ENCODE data around the gene FAM53B.

FAM53B gene

DNA sequence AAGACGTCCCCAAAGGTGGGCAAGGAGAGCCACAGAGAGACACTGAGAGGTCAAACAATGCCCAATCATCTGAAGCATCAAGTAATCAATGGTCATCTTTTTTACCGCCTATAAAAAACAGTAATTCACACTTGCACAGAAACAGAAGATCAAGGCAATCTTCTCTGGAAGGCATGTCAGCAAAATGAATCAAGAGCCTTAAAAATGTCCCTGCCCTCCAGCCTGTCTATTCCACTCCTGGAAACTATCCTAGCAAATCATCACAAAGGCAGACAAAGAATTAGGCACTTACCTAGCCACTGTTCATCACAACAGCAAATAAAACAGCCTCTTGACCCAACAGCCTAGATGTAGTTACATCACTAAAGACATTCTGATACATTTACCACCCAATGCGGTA lies 48.9 kb downstream of the FAM53B start:
- Mint-ChIP-seq H3K9me3 (no peaks in the 10 kb centered on the region), H3K4me3 (peak overlapping the region in 1 of 2 donors; percentile 9), H3K4me1 (peaks cover 65 to 96% of the 10 kb centered on the region in 2 donors), H3K27ac (peak overlapping the region; percentile 87), H3K36me3 (peaks cover 26 to 32% of the 10 kb centered on the region in 2 donors), H3K27me3 (no peaks in the 10 kb centered on the region)
- DNase-seq: no peak
- no peak for ATAC-seq (replicated peaks)

DNA sequence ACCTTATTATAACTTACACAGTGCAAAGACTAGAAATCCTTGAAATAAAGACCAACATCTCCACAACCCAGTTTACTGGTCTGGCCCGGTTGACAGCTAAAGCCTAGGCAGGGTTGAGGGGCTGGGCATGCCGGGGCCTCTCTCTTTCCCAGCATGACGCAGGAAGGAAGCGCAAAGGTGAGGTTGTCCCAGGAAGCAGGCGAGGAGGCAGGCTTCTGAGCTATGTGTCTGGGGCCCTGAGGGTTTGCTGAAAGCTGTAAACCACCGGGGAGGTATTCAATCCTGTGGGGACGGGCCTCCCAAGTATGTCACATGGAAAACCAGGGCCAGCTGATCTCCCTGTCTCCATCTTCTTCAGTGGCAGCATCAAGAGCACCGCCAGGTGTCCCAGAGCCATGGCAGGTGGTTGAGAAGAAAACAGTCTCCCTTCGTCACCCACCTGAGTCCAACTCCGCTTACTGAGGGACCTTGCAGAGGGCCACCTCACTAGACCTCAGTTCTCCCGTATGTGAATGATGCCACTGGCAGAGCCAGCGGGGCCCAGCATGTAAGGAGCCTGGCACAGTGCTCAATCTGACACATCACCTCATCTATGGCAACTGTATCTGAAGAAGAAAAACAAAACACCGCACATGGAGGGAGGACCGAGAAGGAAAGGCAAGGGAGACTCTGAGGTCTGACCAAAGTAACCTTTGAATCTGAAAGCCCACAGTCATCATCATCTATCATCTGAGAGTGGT lies 49.5 kb downstream of the FAM53B start:
- peak overlapping the region; percentile 87 for H3K27ac Mint-ChIP-seq
- H3K36me3 Mint-ChIP-seq: peaks cover 20 to 26% of the 10 kb centered on the region in 2 donors
- ATAC-seq (replicated peaks) (no peak), DNase-seq (no peak)
- no peaks in the 10 kb centered on the region for H3K9me3 Mint-ChIP-seq
- H3K27me3 Mint-ChIP-seq: no peaks in the 10 kb centered on the region
- peak overlapping the region; percentile 9 to 26 for H3K4me3 Mint-ChIP-seq
- H3K4me1 Mint-ChIP-seq: peaks cover 65 to 96% of the 10 kb centered on the region in 2 donors

DNA sequence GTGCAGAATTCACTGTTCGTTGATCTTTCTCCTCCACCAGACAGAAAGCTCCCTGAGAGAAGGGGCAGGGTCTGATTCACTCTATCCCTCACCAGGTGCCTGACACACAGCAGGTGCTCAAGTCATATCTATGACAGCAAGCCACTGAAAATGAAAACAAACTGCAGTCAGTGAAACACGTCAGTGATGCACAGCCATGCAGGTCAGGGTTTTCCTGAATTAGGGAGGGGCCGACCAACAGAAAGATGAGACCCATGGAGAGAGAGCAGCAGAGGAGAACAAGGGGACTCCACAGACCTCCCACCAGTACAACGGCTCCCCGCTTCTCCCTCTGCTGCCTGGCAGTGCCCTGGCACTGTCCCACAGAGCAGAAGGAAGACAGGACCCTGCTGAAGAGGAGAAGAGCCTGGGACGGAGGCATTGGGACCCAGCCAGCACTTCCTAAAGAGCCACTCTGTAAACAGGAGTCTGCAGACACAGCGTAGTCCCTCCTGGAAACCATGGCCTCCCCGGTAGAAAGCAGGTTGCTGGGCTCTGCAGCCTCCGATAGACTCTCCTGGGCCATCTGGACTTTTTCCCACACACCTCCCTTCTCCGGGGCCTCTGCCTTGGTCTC lies 50.3 kb downstream of the FAM53B start:
- Mint-ChIP-seq H3K9me3 (no peaks in the 10 kb centered on the region), H3K4me3 (peak overlapping the region; percentile 51 to 57), H3K27ac (peak overlapping the region; percentile 85), H3K4me1 (peaks cover 66 to 96% of the 10 kb centered on the region in 2 donors), H3K27me3 (no peaks in the 10 kb centered on the region), H3K36me3 (peaks cover 22 to 27% of the 10 kb centered on the region in 2 donors)
- DNase-seq (peak; percentile 63), ATAC-seq (replicated peaks) (peak; percentile 58 to 70)

DNA sequence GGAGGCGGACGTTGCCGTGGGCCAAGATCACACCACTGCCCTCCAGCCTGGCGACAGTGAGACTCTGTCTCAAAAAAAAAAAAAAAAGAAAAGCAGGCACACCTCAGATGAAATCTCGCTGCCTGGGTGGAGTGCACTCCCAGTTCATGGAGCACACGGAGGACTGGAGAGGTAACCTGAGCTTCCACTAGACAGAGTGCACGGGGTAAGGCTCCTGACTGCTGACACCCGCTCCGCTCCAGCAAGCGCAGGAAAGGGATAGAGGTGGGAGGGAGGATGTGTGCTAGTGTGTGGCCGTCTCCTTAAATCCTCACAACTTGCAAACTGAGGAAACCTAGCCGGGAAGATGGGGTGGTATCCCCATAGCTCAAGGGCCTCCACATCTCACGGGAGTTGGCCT lies 50.8 kb downstream of the FAM53B start:
- Mint-ChIP-seq H3K36me3 (peaks cover 22 to 27% of the 10 kb centered on the region in 2 donors), H3K9me3 (no peaks in the 10 kb centered on the region), H3K27ac (peak overlapping the region; percentile 85), H3K4me3 (peak overlapping the region; percentile 51 to 57), H3K4me1 (peaks cover 63 to 96% of the 10 kb centered on the region in 2 donors), H3K27me3 (no peaks in the 10 kb centered on the region)
- ATAC-seq (replicated peaks): no peak
- DNase-seq: no peak

DNA sequence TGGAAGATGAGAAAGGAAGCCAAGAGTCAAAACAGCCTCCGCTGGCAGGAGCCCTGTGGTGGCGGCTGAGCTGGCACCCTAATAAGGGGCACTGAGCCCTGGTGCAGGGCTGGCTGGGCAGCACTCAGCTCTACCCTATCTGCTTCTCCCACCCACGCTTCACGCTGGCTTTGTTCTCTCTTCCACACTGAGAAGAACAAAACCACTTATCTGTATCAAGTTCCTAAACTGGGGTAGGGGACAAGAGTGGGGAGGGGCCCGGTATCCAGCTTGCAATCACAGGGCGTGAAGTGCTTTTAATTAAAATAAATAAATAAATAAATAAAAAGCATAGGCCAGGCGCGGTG lies 52.1 kb downstream of the FAM53B start:
- DNase-seq (no peak), ATAC-seq (replicated peaks) (no peak)
- Mint-ChIP-seq H3K36me3 (peaks cover 25 to 28% of the 10 kb centered on the region in 2 donors), H3K27ac (peak overlapping the region; percentile 83), H3K27me3 (no peaks in the 10 kb centered on the region), H3K4me3 (no peak overlapping the region), H3K9me3 (no peaks in the 10 kb centered on the region), H3K4me1 (peaks cover 60 to 96% of the 10 kb centered on the region in 2 donors)

DNA sequence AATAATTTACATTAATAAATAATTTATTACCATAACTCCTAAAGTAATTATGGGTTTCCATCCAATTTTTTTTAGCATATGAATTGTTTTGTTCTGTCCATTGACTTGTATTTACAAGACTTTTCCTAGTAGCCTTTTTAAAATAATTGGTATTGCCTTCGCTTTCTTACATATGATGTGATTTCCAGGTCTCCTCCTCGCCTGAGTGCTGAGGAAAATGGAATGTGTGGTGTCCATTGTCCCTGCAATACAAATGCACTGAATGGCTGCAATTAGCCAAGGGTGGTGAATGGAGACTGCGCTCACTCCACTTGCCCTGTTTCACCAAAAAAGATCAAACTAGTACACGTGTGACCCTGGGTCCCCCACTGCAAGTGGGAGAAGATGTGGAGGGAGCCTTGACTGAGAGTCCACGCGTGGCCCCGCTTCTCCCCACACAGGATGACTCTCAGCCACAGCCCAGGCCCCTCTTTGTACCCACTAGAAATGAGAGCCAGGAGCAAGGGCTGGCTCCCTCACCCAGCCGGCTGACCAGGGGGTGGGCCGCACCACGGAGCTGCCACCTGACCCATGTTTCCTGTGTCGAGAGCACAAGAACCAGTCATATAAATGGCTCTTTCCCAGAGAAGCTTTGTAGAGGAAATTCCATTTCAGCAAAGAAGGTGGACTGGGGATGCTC lies 52.6 kb downstream of the FAM53B start:
- Mint-ChIP-seq H3K27me3 (no peaks in the 10 kb centered on the region), H3K4me1 (peaks cover 61 to 96% of the 10 kb centered on the region in 2 donors), H3K36me3 (peaks cover 25 to 28% of the 10 kb centered on the region in 2 donors), H3K4me3 (peak overlapping the region in 1 of 2 donors; percentile 44), H3K9me3 (no peaks in the 10 kb centered on the region), H3K27ac (peak overlapping the region; percentile 83)
- no peak for DNase-seq
- no peak for ATAC-seq (replicated peaks)

DNA sequence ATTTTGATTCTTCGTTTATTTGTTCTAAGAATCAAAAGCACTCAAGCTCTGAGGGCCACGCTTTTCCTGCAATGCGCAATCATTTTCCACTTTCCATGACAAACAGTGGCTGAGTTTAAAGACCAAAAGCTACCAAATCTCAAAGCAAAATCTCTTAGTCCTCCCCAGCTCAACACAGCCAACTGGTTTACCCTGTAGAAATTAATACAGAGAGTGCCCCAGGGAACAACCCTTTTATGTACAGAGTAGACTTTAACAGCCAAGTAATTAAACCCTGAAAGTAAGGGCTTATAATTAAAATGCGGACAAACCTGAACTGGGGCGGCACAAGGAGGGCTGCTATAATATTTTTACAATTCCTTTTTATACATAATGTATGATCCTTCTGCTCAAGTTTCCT lies 53.2 kb downstream of the FAM53B start:
- no peak for DNase-seq
- no peaks in the 10 kb centered on the region for H3K27me3 Mint-ChIP-seq
- peaks cover 25 to 29% of the 10 kb centered on the region in 2 donors for H3K36me3 Mint-ChIP-seq
- no peak for ATAC-seq (replicated peaks)
- no peak overlapping the region for H3K4me3 Mint-ChIP-seq
- no peaks in the 10 kb centered on the region for H3K9me3 Mint-ChIP-seq
- peak overlapping the region; percentile 3 for H3K27ac Mint-ChIP-seq
- peaks cover 61 to 96% of the 10 kb centered on the region in 2 donors for H3K4me1 Mint-ChIP-seq

DNA sequence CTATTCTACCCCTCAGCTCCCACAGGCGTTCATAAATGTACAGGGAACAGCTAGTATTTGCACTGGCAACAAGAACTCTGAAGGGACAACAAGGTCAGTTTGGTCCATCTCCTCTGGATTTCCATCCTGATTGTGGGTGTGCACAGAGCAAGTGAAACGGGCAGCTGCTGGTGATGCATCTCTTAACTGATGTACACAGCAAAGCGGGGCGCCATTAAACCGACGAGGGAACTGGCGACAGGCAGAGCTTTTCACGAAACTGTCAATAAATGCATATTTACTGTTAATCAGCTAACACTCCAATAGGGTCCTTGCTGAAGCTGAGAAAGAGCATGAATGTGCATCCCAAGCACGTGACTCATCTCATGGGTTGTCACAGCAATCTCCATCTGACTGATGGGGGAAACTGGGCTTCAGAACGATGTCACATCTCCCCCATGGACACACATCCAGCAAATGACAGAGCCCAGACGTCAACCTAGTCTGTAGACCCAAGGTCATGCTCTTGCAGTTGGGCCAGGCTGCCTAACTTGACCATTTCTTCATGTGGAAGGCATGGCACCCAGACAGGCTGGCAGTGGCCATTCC lies 54.2 kb downstream of the FAM53B start:
- no peaks in the 10 kb centered on the region for H3K9me3 Mint-ChIP-seq

DNA sequence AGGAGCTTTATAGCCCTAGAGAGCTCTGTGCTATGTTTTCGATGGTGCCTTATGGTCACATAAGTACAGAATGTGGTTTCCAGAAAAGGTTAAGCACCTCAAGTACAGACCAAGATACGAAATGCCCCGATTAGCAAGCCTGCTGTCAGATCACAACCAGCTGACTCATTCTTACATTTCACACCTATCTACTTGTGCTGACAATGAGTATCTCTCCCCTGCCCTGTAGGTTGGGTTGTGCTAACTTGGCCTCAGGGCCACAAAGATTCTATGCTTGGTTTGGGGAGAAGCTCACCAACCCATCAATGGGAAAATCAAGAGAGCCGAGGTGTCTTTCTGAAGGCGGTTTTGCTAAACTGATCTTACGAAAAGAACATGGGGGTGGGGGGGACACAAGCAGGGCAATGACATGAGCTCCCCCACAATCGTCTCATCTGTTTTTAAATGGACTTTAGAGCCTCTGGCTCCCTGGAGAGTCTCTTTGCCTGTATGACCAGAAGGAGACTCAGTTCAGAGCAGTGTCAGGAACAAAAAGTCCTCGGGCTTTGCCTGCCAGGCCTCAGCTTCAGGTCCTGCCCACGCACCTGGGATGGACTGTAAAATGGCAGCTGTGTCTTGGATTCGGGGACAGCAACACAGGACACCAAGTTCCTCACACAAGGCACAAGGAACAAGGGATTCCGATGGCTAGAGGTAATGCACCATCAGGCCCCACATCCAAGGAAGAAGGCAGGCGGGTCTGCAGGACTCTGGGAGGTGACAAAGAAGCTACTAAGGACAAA lies 55.1 kb downstream of the FAM53B start:
- H3K27me3 Mint-ChIP-seq: no peaks in the 10 kb centered on the region
- H3K9me3 Mint-ChIP-seq: no peaks in the 10 kb centered on the region
- DNase-seq (peak; percentile 51), ATAC-seq (replicated peaks) (peak; percentile 72 to 79)
- H3K4me3 Mint-ChIP-seq: peak overlapping the region; percentile 44 to 60
- H3K4me1 Mint-ChIP-seq: peaks cover 65 to 96% of the 10 kb centered on the region in 2 donors
- peak overlapping the region; percentile 95 for H3K27ac Mint-ChIP-seq
- peaks cover 19 to 28% of the 10 kb centered on the region in 2 donors for H3K36me3 Mint-ChIP-seq

More for the DNA sequence above, 54.2 kb downstream of the FAM53B start:
- H3K27ac Mint-ChIP-seq: peak overlapping the region; percentile 56
- no peak overlapping the region for H3K4me3 Mint-ChIP-seq
- peaks cover 65 to 96% of the 10 kb centered on the region in 2 donors for H3K4me1 Mint-ChIP-seq
- H3K36me3 Mint-ChIP-seq: peaks cover 22 to 30% of the 10 kb centered on the region in 2 donors
- ATAC-seq (replicated peaks) (no peak), DNase-seq (no peak)
- no peaks in the 10 kb centered on the region for H3K27me3 Mint-ChIP-seq

DNA sequence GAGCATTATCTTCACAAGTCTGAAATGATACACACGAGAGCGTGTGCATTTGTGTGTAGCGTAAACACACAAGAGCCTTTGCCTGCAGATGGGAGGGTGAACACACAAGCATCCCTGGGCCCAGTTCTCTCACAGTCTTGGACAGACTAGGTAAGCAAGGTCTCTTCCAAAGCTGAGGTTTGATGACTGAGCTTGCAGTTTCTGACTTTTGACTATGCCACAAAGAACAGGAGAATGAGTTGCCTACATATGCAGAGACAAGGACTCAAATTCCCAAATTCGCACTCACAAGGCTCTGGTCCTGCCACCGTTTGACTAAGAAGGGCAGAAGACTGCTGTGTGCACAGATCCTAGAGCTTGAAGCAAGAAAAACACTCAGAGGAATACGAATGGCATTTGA lies 55.8 kb downstream of the FAM53B start:
- DNase-seq (no peak), ATAC-seq (replicated peaks) (no peak)
- Mint-ChIP-seq H3K4me3 (peak overlapping the region; percentile 44 to 45), H3K4me1 (peaks cover 65 to 96% of the 10 kb centered on the region in 2 donors), H3K27ac (peak overlapping the region; percentile 42), H3K9me3 (no peaks in the 10 kb centered on the region), H3K36me3 (peaks cover 13 to 26% of the 10 kb centered on the region in 2 donors), H3K27me3 (no peaks in the 10 kb centered on the region)

DNA sequence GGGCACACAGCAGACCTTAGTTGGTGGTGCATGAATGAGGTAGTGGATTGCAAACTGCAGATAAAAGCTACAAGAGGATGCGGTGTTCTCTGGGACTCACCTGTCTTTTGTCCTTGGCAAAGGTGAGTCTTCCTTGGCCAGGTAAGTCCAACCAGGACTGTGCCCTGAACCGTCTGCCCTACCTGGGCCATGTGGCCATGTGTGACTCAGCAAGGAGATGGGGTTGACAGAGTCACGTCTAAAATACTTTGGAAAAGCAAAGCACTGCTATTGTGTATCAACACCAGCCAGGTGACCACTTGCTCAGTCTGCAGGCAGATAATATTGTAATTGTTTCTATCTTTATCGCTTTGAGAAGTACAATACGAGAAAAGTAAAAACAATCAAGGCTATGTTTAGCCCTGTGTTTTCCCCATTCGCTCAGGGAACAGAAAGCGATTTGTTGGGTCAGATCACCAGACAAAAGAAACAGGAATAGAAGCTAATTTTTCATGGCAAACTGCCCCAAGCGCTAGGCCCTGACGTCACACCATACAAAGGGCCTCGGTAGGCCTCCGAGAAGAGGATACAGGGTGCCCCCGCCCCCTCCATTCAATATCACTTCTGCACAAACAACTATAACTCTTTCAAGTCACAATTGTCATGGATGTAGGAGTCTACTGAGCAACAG lies 57.3 kb downstream of the FAM53B start:
- H3K27ac Mint-ChIP-seq: peak overlapping the region; percentile 92
- H3K4me1 Mint-ChIP-seq: peaks cover 65 to 93% of the 10 kb centered on the region in 2 donors
- no peaks in the 10 kb centered on the region for H3K9me3 Mint-ChIP-seq
- H3K36me3 Mint-ChIP-seq: peaks cover 12 to 25% of the 10 kb centered on the region in 2 donors
- peak; percentile 65 to 68 for ATAC-seq (replicated peaks)
- peak overlapping the region; percentile 17 to 34 for H3K4me3 Mint-ChIP-seq
- peak; percentile 62 for DNase-seq
- H3K27me3 Mint-ChIP-seq: no peaks in the 10 kb centered on the region

DNA sequence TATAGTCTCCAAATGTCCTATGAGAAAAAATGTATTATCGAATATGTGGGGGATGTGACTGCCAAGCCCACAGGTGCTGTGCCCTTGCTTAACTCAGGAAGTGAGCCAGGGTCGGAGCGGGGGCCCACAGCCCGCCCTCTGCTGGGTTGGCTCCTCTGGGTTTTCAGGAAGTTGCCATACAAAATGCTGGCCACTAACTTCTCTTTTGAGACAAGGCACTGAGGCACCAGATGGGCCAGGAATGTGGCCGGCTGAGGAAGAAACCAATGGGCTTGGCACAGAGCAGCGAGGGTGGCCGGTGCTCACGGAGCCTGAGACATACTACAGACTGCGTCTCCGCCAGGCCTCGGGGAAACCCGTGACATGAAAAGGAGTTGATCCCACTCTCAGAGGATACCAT lies 58.9 kb downstream of the FAM53B start:
- Mint-ChIP-seq H3K4me3 (peak overlapping the region; percentile 32 to 46), H3K27me3 (no peaks in the 10 kb centered on the region), H3K36me3 (peaks cover 21 to 32% of the 10 kb centered on the region in 2 donors), H3K27ac (peak overlapping the region; percentile 92), H3K4me1 (peaks cover 71 to 97% of the 10 kb centered on the region in 2 donors), H3K9me3 (no peaks in the 10 kb centered on the region)
- ATAC-seq (replicated peaks) (no peak), DNase-seq (no peak)

DNA sequence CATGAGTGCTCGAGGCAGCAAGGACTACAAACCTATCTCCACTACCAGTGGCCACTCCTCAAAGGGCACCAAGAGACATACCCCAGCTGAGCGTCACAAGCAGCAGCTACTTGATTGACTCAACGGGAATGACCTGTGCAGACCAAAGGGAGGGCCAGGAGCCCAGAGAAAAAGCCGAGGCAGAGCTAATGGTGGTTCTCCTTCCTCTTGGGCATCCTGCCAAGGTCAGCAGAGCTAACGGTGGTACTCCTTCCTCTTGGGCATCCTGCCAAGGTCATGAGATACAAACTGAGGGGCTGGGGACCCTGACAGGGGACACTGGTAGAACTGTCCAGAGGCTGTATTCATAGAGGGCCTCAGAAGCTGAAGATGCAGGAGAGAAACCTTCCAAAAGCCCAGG lies 60.4 kb downstream of the FAM53B start:
- Mint-ChIP-seq H3K4me3 (peak overlapping the region; percentile 59 to 65), H3K36me3 (peaks cover 19 to 30% of the 10 kb centered on the region in 2 donors), H3K27me3 (no peaks in the 10 kb centered on the region), H3K4me1 (peaks cover 66 to 94% of the 10 kb centered on the region in 2 donors), H3K27ac (peak overlapping the region; percentile 89), H3K9me3 (no peaks in the 10 kb centered on the region)
- ATAC-seq (replicated peaks) (peak in 1 of 2 donors; percentile 6), DNase-seq (no peak)
